ENCODE data around the gene NAA20. TPM values are rescaled to one million over a fixed set of nuclear protein-coding genes. Genes with fewer than 3 reads are reported as not detected.
A peak's percentile ranks its signal among the peaks of the same experiment; 100 is the strongest.

NAA20 gene
- total RNA-seq, 1 experiment from 2014 or later: 82.6 TPM

GRCh38 chr20:19992996-19993908, 23.9 kb upstream of the NAA20 start:
- ChIA-PET POLR2A (ENCODE audit: low non-redundant PET) (interaction anchor here (0.5 to 0.6 kb wide), 2 partner anchors 57 to 73 kb away, joined by 3 to 6 read pairs; no protein-coding TSS in a partner anchor), CTCF (interaction anchor here (0.7 to 1.5 kb wide), 2 partner anchors 208 to 1366 kb away, joined by 4 to 5 read pairs; no protein-coding TSS in a partner anchor)
- peak; percentile 91 for DNase-seq (ENCODE audit: low spot score)
- Histone ChIP-seq H3K9me3 (ENCODE audit: low read depth, low read length, poor library complexity, severe bottlenecking) (no peaks in the 10 kb centered on the region), H3K4me3 (ENCODE audit: low read depth, low read length, poor library complexity, severe bottlenecking) (peak overlapping the region; percentile 23), H3K27ac (ENCODE audit: low read depth, low read length, poor library complexity, severe bottlenecking) (peak overlapping the region; percentile 85), H3K36me3 (ENCODE audit: insufficient read depth, low read length, poor library complexity, severe bottlenecking) (no peaks in the 10 kb centered on the region), H3K27me3 (replicated peaks; ENCODE audit: insufficient read depth, low read depth, low read length, poor library complexity) (no peaks in the 10 kb centered on the region), H3K4me1 (ENCODE audit: insufficient read depth, low read length, poor library complexity, severe bottlenecking) (peaks cover 67% of the 10 kb centered on the region)
- intact Hi-C loops (cut with micrococcal nuclease; ENCODE audit: unreplicated experiment): loop anchor here (5.0 kb wide), 1 partner anchor 91 kb away; no protein-coding TSS in a partner anchor
- TF ChIP-seq CTCF (conservative IDR thresholded peaks at IDR 0.05; ENCODE audit: low read depth, low read length): no peak
- no peak for TF ChIP-seq EZH2 (IDR thresholded peaks at IDR 0.05; ENCODE audit: borderline replicate concordance, low read depth, low read length, poor library complexity, severe bottlenecking)
- TSS peak; percentile 64 for BruUV-seq (replicated peaks)

- H3K9me3 ChIP-seq (ENCODE audit: low read depth, low read length, poor library complexity, severe bottlenecking): no peaks in the 10 kb centered on the region
- H3K4me1 ChIP-seq (ENCODE audit: insufficient read depth, low read length, poor library complexity, severe bottlenecking): peaks cover 67% of the 10 kb centered on the region
- H3K27me3 ChIP-seq (replicated peaks; ENCODE audit: insufficient read depth, low read depth, low read length, poor library complexity): no peaks in the 10 kb centered on the region
- intact Hi-C loops (cut with micrococcal nuclease; ENCODE audit: unreplicated experiment): loop anchor here (5.0 kb wide), 1 partner anchor 92 kb away; no protein-coding TSS in a partner anchor
- CTCF ChIA-PET: interaction anchor here (0.6 to 1.5 kb wide), 2 partner anchors 108 to 209 kb away, joined by 3 to 4 read pairs; no protein-coding TSS in a partner anchor
- BruUV-seq (replicated peaks): no TSS peak
- TF ChIP-seq CTCF (conservative IDR thresholded peaks at IDR 0.05; ENCODE audit: low read depth, low read length) (no peak), EZH2 (IDR thresholded peaks at IDR 0.05; ENCODE audit: borderline replicate concordance, low read depth, low read length, poor library complexity, severe bottlenecking) (no peak)
- H3K4me3 ChIP-seq (ENCODE audit: low read depth, low read length, poor library complexity, severe bottlenecking): no peak overlapping the region
- peak overlapping the region; percentile 85 for H3K27ac ChIP-seq (ENCODE audit: low read depth, low read length, poor library complexity, severe bottlenecking)
- POLR2A ChIA-PET (ENCODE audit: low non-redundant PET): interaction anchor here (0.5 kb wide), 1 partner anchor 74 kb away, joined by 6 read pairs; no protein-coding TSS in a partner anchor
- DNase-seq (ENCODE audit: low spot score): no peak
- H3K36me3 ChIP-seq (ENCODE audit: insufficient read depth, low read length, poor library complexity, severe bottlenecking): no peaks in the 10 kb centered on the region
These were observed 23.0 kb upstream of the NAA20 start for GRCh38 chr20:19993958-19994669.

DNA sequence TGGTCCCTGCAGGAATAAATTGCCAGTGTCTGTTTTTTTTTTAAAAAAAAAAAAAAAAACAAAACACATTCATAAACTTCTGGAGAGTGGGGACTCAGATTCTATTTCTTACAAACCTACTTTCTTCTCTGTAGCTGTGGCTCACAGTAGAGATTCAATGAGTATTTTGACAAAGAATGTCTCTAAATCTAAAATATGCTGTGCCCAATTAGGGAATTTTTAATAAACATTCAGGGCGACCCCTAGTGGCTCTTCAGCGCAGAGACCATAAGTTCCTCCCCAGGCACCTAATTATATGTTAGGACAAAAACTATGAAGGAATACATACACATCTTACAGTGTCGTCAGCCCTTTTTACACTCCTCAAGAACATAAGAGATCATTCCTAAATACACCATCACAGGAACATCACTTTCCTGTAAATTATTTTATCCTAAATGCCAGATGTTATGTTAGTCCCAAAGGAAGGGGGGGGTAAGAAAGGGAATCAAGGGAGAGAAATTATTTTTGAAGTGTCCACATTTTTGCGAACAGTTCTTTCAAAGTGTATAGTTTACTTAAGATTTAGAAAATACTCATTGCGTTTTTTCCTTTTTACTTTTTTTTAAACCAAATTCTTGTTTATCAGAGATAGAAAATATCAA, 21.8 kb upstream of the NAA20 start:
- H3K27me3 ChIP-seq (replicated peaks; ENCODE audit: insufficient read depth, low read depth, low read length, poor library complexity): no peaks in the 10 kb centered on the region
- no peaks in the 10 kb centered on the region for H3K36me3 ChIP-seq (ENCODE audit: insufficient read depth, low read length, poor library complexity, severe bottlenecking)
- ChIA-PET CTCF (interaction anchor here (0.7 kb wide), 1 partner anchor 456 kb away, joined by 7 read pairs; no protein-coding TSS in a partner anchor), POLR2A (ENCODE audit: low non-redundant PET) (no interaction called here)
- H3K4me1 ChIP-seq (ENCODE audit: insufficient read depth, low read length, poor library complexity, severe bottlenecking): peaks cover 57% of the 10 kb centered on the region
- no TSS peak for BruUV-seq (replicated peaks)
- H3K9me3 ChIP-seq (ENCODE audit: low read depth, low read length, poor library complexity, severe bottlenecking): no peaks in the 10 kb centered on the region
- no peak overlapping the region for H3K4me3 ChIP-seq (ENCODE audit: low read depth, low read length, poor library complexity, severe bottlenecking)
- intact Hi-C loops (cut with micrococcal nuclease; ENCODE audit: unreplicated experiment): loop anchor here (1.0 kb wide), 2 partner anchors 210 to 303 kb away; no protein-coding TSS in a partner anchor
- TF ChIP-seq EZH2 (IDR thresholded peaks at IDR 0.05; ENCODE audit: borderline replicate concordance, low read depth, low read length, poor library complexity, severe bottlenecking): no peak
- TF ChIP-seq CTCF (conservative IDR thresholded peaks at IDR 0.05; ENCODE audit: low read depth, low read length): peak; percentile 91
- H3K27ac ChIP-seq (ENCODE audit: low read depth, low read length, poor library complexity, severe bottlenecking): no peak overlapping the region
- DNase-seq (ENCODE audit: low spot score): peak; percentile 83
